Measurements from ENCODE around the gene BRD4.

DNA sequence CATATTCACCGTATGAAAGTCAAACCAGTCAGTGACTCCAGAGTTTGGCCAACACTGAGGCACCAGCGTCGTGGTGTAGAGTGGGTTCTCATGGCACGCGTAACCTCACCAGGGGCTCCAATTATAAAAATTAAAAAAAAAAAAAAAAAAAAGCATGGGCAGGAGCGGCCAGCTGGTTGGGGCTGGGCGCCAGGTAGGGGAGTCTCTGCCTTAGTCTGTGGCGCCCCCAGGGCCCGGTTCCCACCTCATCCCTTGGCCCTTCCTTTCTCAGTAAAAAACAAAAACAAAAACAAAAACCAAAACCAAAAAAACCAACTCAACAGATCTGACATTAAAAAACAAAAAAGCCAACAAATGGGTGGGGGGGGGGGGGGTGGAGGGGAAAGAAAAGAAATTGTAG is 95.5 kb downstream of the BRD4 start:
- TF ChIP-seq, protein P1, sequence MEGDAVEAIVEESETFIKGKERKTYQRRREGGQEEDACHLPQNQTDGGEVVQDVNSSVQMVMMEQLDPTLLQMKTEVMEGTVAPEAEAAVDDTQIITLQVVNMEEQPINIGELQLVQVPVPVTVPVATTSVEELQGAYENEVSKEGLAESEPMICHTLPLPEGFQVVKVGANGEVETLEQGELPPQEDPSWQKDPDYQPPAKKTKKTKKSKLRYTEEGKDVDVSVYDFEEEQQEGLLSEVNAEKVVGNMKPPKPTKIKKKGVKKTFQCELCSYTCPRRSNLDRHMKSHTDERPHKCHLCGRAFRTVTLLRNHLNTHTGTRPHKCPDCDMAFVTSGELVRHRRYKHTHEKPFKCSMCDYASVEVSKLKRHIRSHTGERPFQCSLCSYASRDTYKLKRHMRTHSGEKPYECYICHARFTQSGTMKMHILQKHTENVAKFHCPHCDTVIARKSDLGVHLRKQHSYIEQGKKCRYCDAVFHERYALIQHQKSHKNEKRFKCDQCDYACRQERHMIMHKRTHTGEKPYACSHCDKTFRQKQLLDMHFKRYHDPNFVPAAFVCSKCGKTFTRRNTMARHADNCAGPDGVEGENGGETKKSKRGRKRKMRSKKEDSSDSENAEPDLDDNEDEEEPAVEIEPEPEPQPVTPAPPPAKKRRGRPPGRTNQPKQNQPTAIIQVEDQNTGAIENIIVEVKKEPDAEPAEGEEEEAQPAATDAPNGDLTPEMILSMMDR (IDR thresholded peaks at IDR 0.05; ENCODE audit: poor library complexity, severe bottlenecking), result no peak
- TF ChIP-seq POLR2AphosphoS5 (IDR thresholded peaks at IDR 0.05) (no peak), TAF1 (IDR thresholded peaks at IDR 0.05; ENCODE audit: low read depth) (no peak), EZH2 (IDR thresholded peaks at IDR 0.05; ENCODE audit: borderline replicate concordance, insufficient read depth, low read length, poor library complexity, severe bottlenecking) (no peak), EP300 (conservative IDR thresholded peaks at IDR 0.05; ENCODE audit: poor library complexity, severe bottlenecking) (no peak)

Data from neural cell (in vitro differentiated cells).